LoVo (cell line): Measurements from ENCODE around the gene B4GALT7.
"Not testable (repeated sequence)": the region's sequence is repeated elsewhere in the genome, so short reads cannot be mapped to it uniquely, and the experiment has no call there.

Experiments
- DNase-seq: peaks from one replicate; pipeline ENCODE4 v3.0.0-alpha.2; 2016; ENCODE audit warnings: low spot score

The B4GALT7 gene, protein sequence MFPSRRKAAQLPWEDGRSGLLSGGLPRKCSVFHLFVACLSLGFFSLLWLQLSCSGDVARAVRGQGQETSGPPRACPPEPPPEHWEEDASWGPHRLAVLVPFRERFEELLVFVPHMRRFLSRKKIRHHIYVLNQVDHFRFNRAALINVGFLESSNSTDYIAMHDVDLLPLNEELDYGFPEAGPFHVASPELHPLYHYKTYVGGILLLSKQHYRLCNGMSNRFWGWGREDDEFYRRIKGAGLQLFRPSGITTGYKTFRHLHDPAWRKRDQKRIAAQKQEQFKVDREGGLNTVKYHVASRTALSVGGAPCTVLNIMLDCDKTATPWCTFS

DNA sequence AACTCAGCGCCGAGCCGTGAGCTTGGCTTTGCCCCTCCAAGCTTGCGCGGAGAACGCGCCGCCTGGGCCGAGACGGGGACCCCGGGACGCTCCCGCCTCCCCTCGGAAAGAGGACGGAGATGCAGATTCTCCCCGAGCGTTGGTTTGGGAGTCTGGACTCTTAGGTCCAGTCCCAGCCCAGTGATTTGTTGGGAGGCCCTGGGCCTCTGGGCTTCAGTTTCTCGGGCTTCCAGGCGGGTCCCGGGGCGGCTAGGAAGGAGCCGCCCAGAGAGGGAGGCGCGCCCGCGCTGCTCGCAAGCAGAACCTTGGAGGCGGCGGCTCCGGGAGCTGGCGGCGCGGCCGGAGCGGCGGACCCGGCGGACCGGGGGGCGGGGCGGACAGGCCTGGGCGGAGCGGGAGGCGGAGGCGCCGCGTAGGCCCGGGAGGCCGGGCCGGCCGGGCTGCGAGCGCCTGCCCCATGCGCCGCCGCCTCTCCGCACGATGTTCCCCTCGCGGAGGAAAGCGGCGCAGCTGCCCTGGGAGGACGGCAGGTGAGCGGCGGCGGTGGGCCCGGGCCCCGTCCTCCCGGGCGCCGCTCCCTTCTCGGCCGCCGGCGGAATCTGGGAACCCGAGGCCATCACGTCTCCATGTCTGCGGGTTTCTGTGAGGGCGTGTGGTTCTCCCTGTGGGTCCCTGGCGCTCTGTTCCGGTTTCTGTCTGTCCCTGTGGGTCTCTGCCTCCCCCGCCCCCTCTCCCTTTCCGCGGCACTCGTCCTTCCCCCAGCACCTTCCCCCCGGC, at the start of gene B4GALT7:
Gene B4GALT7 (plus strand): TSS at position 402 of the 777 bp plus-strand sequence. CDS start 79 bp downstream, at position 481.
- peak; percentile 88 for DNase-seq

DNA sequence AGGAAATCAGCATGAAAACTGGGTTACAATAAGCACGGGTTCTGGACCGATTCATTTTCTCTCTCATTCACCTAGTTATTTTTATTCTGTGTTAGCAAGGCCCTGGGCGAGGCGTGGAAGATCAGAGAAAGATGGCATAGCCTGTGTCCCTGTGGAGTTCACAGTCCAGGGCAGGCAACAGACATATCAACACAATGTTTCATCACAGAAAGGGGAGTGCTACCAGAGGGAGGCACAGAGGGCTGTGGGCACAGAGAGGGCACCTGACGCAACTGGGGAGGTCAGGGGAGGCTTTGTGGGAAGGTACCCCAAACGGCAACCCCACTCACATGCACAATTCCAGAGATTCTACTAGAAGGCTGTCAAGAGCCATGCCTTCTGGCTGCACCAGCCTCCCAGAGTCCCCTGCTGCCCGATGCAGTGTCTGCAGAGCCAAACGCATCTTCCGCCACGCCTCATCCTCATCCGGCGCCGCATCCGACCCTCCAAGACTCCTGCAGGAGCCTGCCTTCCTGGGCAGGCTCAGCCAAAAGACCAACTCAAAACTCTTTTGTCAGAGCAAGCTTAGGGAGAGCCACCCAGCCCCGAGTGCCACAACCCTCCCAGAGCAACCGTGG, 47.0 kb upstream of the B4GALT7 start:
- DNase-seq = no peak

DNA sequence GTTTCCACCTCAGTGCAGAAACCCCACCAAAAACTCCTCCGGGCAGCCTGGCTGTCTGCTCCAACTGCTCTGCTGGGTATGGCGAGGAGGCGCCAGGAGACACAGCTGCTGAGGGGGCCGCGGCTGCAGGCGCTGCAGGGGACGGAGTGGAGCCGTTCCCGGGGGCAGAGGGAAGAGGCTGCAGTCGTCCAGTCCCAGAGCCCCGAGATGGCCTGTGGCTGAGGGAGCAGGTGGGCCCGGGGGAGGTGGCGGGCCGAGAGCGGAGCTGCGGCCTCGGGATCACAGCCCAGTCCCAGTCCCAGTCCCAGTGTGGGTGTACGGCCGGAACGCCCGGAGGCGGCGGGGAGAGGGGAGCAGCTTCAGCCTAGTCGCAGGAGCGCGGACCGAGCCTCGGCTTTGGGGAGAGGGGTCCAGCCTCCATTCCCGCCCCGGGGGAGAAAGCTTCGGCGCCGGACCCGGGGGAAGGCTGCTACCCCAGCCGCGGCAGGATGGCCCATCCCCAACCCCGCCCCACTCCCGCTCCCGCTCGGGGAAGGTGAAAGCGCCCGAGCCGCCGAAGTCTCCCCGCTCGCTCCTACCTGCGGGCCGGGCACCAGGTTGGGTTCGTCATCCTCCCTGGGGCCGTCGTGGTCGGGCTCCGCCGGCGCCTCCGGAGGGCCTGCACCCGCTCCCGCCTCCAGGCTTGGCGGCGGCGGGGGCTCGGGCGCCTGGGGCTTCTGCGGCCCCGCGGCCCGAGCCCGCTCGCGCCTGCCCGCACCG, 46.1 kb upstream of the B4GALT7 start:
- no peak for DNase-seq

DNA sequence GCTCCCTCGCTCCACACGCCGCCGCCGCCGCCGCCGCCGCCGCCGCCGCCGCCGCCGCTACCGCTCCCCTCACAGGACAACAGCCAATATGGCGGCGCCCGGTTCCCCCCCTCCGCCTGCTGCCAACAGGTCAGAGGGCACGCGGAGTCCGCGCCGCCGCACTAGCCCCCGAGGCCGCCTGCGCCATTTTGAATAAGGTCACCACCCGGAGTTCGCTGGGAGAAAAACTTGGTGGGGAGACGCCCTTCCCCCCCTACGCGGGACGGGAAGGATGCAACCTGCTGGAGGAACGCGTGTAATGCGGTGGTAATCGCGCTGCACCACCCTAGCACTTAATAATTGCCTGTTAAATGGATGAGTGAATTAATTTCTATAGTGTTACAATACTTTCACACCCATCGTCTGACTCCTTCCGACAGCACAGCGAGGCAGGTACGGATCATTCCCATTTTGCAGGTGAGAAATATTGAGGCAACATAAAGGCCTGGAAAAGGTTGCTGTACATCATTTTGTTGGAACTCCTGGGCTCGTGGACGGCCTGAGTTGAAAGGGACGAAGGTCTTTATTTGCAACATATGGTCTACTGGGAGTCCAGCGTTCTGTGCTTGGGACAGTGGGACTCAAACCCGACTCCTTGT, 45.3 kb upstream of the B4GALT7 start, which contains the start of gene FAM193B:
Gene FAM193B (minus strand): TSS at position 90 of the 638 bp plus-strand sequence. CDS start 105 bp downstream, outside the sequence.
- peak; percentile 95 for DNase-seq

DNA sequence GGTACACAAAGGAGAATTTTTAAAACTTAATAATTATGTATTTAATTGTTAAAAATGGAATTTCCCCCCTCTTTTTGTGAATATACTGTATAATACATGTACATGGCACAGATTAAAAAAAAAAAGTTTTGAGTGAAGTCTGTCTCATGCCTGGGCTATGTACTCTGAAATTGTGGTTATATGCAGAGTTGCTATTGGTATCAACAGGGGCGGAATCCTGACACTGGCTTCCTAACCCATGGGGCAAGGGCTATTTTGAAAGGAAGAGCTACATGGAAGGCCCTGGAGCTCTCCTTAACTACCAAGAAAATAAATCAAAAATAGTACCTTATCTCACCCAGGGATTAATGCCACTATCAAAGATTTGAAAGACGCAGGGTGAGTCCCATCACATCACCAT, 44.7 kb upstream of the B4GALT7 start:
- no peak for DNase-seq

- no peak for DNase-seq
These were observed 44.3 kb upstream of the B4GALT7 start for GRCh38 chr5:177555665-177556064.

DNA sequence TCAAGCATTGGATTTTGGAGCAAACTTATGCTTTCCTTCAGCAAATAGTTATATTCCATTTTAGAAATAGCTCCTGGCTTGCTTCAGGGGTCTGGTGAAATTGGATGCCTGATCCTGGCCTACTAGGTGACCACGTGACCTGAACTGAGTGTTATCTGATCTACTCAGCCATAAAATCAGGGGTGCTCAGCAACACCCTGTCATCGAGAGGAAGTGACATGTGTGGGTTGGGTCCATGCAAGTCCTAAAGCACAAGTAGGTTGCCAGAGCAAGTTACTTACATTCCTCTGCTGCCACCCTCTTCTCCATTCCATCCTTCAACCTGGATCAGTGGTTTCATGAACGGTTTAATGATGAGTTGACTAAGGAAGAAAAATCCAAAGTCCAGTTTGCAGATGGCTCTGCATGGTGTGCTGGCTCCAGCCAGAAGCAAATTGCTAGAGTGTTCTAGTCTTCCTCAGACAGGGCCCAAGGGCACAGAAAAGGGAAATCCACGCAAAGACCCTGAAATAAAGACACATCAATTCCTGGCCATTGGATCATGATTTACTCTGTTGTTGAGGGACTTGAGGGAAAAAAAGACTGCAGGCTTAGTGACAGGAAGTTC, 42.8 kb upstream of the B4GALT7 start:
- peak; percentile 39 for DNase-seq

GRCh38 chr5:177557796-177558195, 42.1 kb upstream of the B4GALT7 start:
- DNase-seq = no peak

DNA sequence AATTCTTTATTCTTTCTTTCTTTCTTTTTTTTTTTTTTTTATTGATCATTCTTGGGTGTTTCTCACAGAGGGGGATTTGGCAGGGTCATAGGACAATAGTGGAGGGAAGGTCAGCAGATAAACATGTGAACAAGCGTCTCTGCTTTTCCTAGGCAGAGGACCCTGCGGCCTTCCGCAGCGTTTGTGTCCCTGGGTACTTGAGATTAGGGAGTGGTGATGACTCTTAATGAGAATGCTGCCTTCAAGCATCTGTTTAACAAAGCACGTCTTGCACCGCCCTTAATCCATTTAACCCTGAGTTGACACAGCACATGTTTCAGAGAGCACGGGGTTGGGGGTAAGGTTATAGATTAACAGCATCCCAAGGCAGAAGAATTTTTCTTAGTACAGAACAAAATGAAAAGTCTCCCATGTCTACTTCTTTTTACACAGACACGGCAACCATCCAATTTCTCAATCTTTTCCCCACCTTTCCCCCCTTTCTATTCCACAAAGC, 40.4 kb upstream of the B4GALT7 start:
- DNase-seq = not testable (repeated sequence)

DNA sequence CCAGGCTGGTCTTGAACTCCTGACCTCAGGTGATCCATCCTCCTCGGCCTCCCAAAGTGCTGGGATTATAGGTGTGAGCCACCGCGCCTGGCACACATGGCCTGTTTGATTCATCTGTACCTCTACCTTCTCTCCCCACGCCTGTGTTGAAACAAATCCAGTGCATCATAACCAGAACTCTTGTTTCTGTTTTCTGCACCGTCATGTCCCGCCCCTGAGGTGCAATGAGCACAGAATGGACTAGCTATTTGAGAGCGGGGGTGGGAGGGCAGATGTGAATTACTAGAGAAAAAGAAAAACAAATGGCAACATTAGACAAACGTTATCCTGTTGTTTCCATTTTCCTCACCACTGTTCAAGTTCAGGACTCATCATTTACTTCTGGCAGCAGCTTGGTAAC, 34.9 kb upstream of the B4GALT7 start:
- DNase-seq = no peak

GRCh38 chr5:177568326-177568725, 31.6 kb upstream of the B4GALT7 start:
- DNase-seq = no peak

GRCh38 chr5:177569894-177570293, 30.0 kb upstream of the B4GALT7 start:
- no peak for DNase-seq

GRCh38 chr5:177575488-177575887, 24.4 kb upstream of the B4GALT7 start:
- DNase-seq = no peak

DNA sequence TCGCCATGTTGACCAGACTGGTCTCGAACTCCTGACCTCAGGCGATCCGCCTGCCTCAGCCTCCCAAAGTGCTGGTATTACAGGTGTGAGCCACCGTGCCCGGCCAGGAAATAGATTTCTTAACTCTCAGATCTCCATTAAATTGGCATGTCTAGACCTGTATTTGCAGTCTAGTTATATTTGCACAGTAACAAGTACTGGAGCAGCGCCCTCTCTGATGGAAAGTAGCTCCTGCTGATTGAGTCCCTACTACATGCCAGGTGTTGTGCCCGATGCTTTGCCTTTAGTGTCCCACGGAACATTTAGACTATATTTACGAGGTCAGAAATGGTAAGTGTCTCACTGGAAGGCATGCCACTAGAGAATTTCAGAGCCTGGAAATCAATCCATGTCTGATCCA, 23.8 kb upstream of the B4GALT7 start:
- no peak for DNase-seq

GRCh38 chr5:177578316-177578715, 21.6 kb upstream of the B4GALT7 start:
- DNase-seq = no peak

GRCh38 chr5:177588413-177588909, 11.5 kb upstream of the B4GALT7 start:
- DNase-seq = no peak

DNA sequence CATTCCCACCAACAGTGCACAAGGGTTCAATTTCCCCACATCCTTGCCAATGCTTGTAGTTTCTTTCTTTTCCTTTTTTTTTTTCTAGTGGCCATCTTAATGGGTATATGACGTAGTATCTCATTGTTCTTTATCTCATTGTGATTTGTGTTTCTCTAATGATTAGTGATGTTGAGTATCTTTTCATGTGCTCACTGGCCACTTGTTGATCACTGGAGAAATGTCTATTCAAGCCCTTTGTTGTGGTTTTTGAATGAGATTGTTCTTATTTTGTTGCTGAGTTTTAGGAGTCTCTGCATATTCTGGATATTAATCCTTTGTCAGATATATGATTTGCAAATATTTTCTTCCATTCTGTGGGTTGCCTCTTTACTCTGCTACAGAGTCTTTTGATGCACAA, 9.5 kb upstream of the B4GALT7 start:
- DNase-seq = no peak

- DNase-seq = no peak
These were observed 8.3 kb upstream of the B4GALT7 start for GRCh38 chr5:177591690-177592009.

GRCh38 chr5:177592010-177592834, 7.7 kb upstream of the B4GALT7 start, which contains the start of gene TMED9:
Gene TMED9, plus strand, starts transcription at chr5:177592203. Its CDS starts 12 bp downstream, at chr5:177592215.
- peak; percentile 93 for DNase-seq

DNA sequence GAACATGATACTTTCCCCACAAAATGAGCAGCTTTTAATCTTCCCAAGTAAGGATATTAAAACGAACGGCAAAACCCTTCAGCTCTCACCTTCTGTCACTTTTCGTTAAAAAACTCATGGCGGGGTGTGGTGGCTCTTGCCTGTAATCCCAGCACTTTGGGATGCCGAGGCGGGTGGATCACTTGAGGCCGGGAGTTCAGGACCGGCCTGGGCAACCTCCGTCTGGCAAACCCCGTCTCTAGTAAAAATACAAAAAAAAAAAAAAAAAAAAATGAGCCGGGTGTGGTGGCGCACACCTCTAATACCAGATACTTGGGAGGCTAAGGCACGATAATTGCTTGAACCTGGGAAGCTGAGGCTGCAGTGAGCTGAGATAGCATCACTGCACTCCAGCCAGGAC, 7.0 kb upstream of the B4GALT7 start:
- DNase-seq = no peak
